NB4 (cell line): Measurements from ENCODE around the gene EXOSC2.

Experiments used
- DNase-seq: peaks from one replicate; pipeline ENCODE4 v3.0.0; 2010; ENCODE audit warnings: low read depth
- H3K4me3 ChIP-seq: one replicate; pipeline ENCODE4 v1.5.1; 2011; ENCODE audit warnings: mild to moderate bottlenecking, low read depth, low read length, moderate library complexity
- CTCF ChIP-seq: IDR thresholded peaks from one replicate; pipeline ENCODE4 v1.5.1; 2012; ENCODE audit warnings: low read depth, low read length
- MAX ChIP-seq: IDR thresholded peaks from 2 replicates; pipeline ENCODE4 v1.6.1; 2011; ENCODE audit warnings: low read depth, low read length
- MYC ChIP-seq: IDR thresholded peaks from 2 replicates; pipeline ENCODE4 v1.6.1; 2011; ENCODE audit warnings: low read depth, low read length
- POLR2A ChIP-seq: IDR thresholded peaks from 2 replicates; pipeline ENCODE4 v1.6.1; 2011; ENCODE audit warnings: mild to moderate bottlenecking; ENCODE audit not compliant: insufficient read length; ENCODE audit errors: extremely low read depth

Gene EXOSC2

GRCh38 chr9:130698514-130698913 lies 4.9 kb downstream of the EXOSC2 start:
- DNase-seq: no peak
- TF ChIP-seq MAX (no peak), POLR2A (no peak), MYC (no peak), CTCF (no peak)
- H3K4me3 ChIP-seq: no peak overlapping the region

- H3K4me3 ChIP-seq: no peak overlapping the region
- no peak for TF ChIP-seq MYC
- no peak for TF ChIP-seq POLR2A
- no peak for TF ChIP-seq MAX
- TF ChIP-seq CTCF: no peak
- no peak for DNase-seq
These were observed 5.5 kb downstream of the EXOSC2 start for GRCh38 chr9:130699047-130699446.

GRCh38 chr9:130701059-130702022 lies 7.8 kb downstream of the EXOSC2 start:
- DNase-seq: peak; percentile 75
- TF ChIP-seq MYC (no peak), CTCF (peak; percentile 94), MAX (no peak)
- no peak overlapping the region for H3K4me3 ChIP-seq

- DNase-seq: no peak
- no peak overlapping the region for H3K4me3 ChIP-seq
- TF ChIP-seq MYC (no peak), MAX (no peak), CTCF (no peak), POLR2A (no peak)
These were observed 9.9 kb downstream of the EXOSC2 start for GRCh38 chr9:130703501-130703900.

- DNase-seq: peak; percentile 77
- no peak for TF ChIP-seq POLR2A
- peak; percentile 57 for TF ChIP-seq CTCF
- TF ChIP-seq MYC: no peak
These were observed 13.8 kb downstream of the EXOSC2 start for GRCh38 chr9:130707225-130707976.

More at GRCh38 chr9:130707225-130707976, 13.8 kb downstream of the EXOSC2 start:
- no peak overlapping the region for H3K4me3 ChIP-seq
